K562 (cell line): Measurements from ENCODE around the gene PPP2R2B. TPM values are rescaled to one million over a fixed set of nuclear protein-coding genes. Genes with fewer than 3 reads are reported as not detected.

Experiments
- ATAC-seq: fragments of 200-7000 bp; cut with Tn5 transposase; 3 replicates; pipeline ENCODE4 v1.9.1; 2020; ENCODE audit warnings: moderate library complexity
- BruUV-seq: library from RNA; stranded (reverse); fragments of 400-500 nt; replicated peaks from 2 replicates; lab custom pipeline; 2021; lab: Mats Ljungman, UMichigan
- CTCF ChIA-PET: fragments of 300-600 bp; formaldehyde crosslinking; extraction: SDS; loops from one replicate; lab custom pipeline; 2021; ENCODE audit warnings: low intra/inter-chr PET ratio; lab: Yijun Ruan, JAX
- POLR2A ChIA-PET: fragments of 300-600, 350-650 bp; sonication (Branson Sonifier 250); formaldehyde crosslinking; extraction: SDS; loops from one replicate; lab custom pipeline; 2021; ENCODE audit warnings: antibody characterized with exemption, inconsistent platforms; lab: Yijun Ruan, JAX
- DNase-seq, 4 experiments: peaks; one replicate each; pipeline versions ENCODE4 v3.0.0 to v3.0.0-alpha.2; 2011 to 2018; ENCODE audit warnings: low spot score in 3 of 4, mixed read lengths in 3 of 4; ENCODE audit errors: extremely low read depth in 1 of 4
- FAIRE-seq: peaks from 2 replicates; lab custom pipeline; 2011; peaks lifted over from hg19 to GRCh38; lab: Jason Lieb, UNC
- H2AFZ ChIP-seq: 2 replicates; pipeline ENCODE4 v1.6.0; 2011; ENCODE audit warnings: low read depth, low read length, control low read depth, inconsistent platforms
- H3K27ac ChIP-seq: fragments of 200-600 bp; 3 replicates; pipeline ENCODE4 v1.8.0; 2011; ENCODE audit warnings: low read depth, mild to moderate bottlenecking, control low read depth, inconsistent platforms, low read length, moderate library complexity, mixed read lengths; ENCODE audit errors: extremely low read depth
- H3K27me3 ChIP-seq, 2 experiments: fragments of 300-600 bp in 1 of 2; 2 replicates in 1 of 2; 3 replicates in 1 of 2; pipeline versions ENCODE4 v1.6.0 to v1.8.0; 2011; ENCODE audit warnings: inconsistent platforms in 2 of 2, low read length in 2 of 2, mild to moderate bottlenecking in 1 of 2, mixed read lengths in 1 of 2, moderate library complexity in 1 of 2; ENCODE audit not compliant: control insufficient read depth in 2 of 2, insufficient read depth in 2 of 2
- H3K36me3 ChIP-seq: fragments of 300-600 bp; 3 replicates; pipeline ENCODE4 v1.8.0; 2011; ENCODE audit warnings: mild to moderate bottlenecking, low read length, inconsistent platforms; ENCODE audit not compliant: control insufficient read depth, insufficient read depth
- H3K4me1 ChIP-seq, 2 experiments: fragments of 200-600 bp in 1 of 2; replicated peaks in 1 of 2; 2 replicates in 1 of 2; 3 replicates in 1 of 2; pipeline versions ENCODE4 v1.5.1 to v1.8.0; 2011; ENCODE audit warnings: inconsistent platforms in 2 of 2, low read length in 2 of 2, mild to moderate bottlenecking in 1 of 2, mixed read lengths in 1 of 2, moderate library complexity in 1 of 2; ENCODE audit not compliant: control insufficient read depth in 2 of 2, insufficient read depth in 2 of 2
- H3K4me2 ChIP-seq: 2 replicates; pipeline ENCODE4 v1.6.1; 2011; ENCODE audit warnings: low read length, control low read depth, inconsistent platforms, mixed read lengths; ENCODE audit not compliant: insufficient read depth
- H3K4me3 ChIP-seq: fragments of 200-600 bp; sonication (generic), shearing (Covaris generic); 2 replicates; pipeline ENCODE4 v1.5.1; 2016; ENCODE audit warnings: control low read depth, inconsistent platforms
- H3K79me2 ChIP-seq: fragments of 200-600 bp; 3 replicates; pipeline ENCODE4 v1.8.0; 2011; ENCODE audit warnings: low read length, inconsistent platforms; ENCODE audit not compliant: control insufficient read depth, insufficient read depth
- H3K9ac ChIP-seq, 2 experiments: 2 replicates each; pipeline versions ENCODE4 v1.6.0 to v1.6.1; 2011; ENCODE audit warnings: low read depth in 2 of 2, low read length in 2 of 2, control low read depth in 1 of 2, inconsistent platforms in 1 of 2, mild to moderate bottlenecking in 1 of 2, mixed read lengths in 1 of 2; ENCODE audit not compliant: insufficient read depth in 1 of 2
- H3K9me1 ChIP-seq: one replicate; pipeline ENCODE4 v1.6.0; 2011; ENCODE audit warnings: inconsistent platforms, mild to moderate bottlenecking, low read length, moderate library complexity; ENCODE audit not compliant: control insufficient read depth, insufficient read depth
- H3K9me3 ChIP-seq: replicated peaks from 2 replicates; pipeline ENCODE4 v1.5.1; 2011; ENCODE audit warnings: low read depth, low read length, inconsistent platforms; ENCODE audit not compliant: control insufficient read depth, insufficient read depth
- H4K20me1 ChIP-seq: replicated peaks from 2 replicates; pipeline ENCODE4 v1.6.1; 2011; ENCODE audit warnings: low read length, inconsistent platforms, mixed read lengths; ENCODE audit not compliant: control insufficient read depth, insufficient read depth
- BDP1 ChIP-seq: IDR thresholded peaks from 3 replicates; pipeline ENCODE4 v1.6.1; 2011; ENCODE audit not compliant: insufficient read length, insufficient read depth
- DACH1 ChIP-seq: fragments of 450-650 bp; IDR thresholded peaks from 2 replicates; pipeline ENCODE4 v1.6.1; 2018; ENCODE audit not compliant: partially characterized antibody
- DNMT1 ChIP-seq: fragments of 450-650 bp; IDR thresholded peaks from 2 replicates; pipeline ENCODE4 v1.6.1; 2016; ENCODE audit warnings: antibody characterized with exemption, mild to moderate bottlenecking
- ETV5 ChIP-seq: sonication (generic); formaldehyde crosslinking; IDR thresholded peaks from 2 replicates; pipeline ENCODE4 v1.4.0; 2020; ENCODE audit warnings: low read depth, mild to moderate bottlenecking, missing genetic modification reagents
- JUND ChIP-seq, 2 experiments: IDR thresholded peaks; 2 replicates in 1 of 2; 3 replicates in 1 of 2; pipeline ENCODE4 v1.6.1; 2011; ENCODE audit warnings: borderline replicate concordance in 2 of 2, low read depth in 2 of 2, low read length in 2 of 2, improper control_type of control experiment in 1 of 2, missing biosample characterization in 1 of 2, missing genetic modification characterization in 1 of 2, missing genetic modification reagents in 1 of 2
- NR1H2 ChIP-seq: sonication (generic); formaldehyde crosslinking; IDR thresholded peaks from 2 replicates; pipeline ENCODE4 v1.4.0; 2020; ENCODE audit warnings: mild to moderate bottlenecking, missing genetic modification reagents
- POLR2H ChIP-seq: IDR thresholded peaks from 2 replicates; pipeline ENCODE4 v1.6.1; 2016; ENCODE audit warnings: missing genetic modification characterization, low read depth, mild to moderate bottlenecking, control low read depth, missing compliant biosample characterization, moderate library complexity
- POU5F1 ChIP-seq: fragments of 150-350 bp; IDR thresholded peaks from 2 replicates; pipeline ENCODE4 v1.6.1; 2014; ENCODE audit warnings: borderline replicate concordance, low read length, low read depth, mild to moderate bottlenecking; ENCODE audit not compliant: partially characterized antibody
- SRSF1 ChIP-seq: fragments of 200-400 bp; formaldehyde crosslinking; IDR thresholded peaks from 2 replicates; pipeline ENCODE4 v1.6.1; 2017; ENCODE audit warnings: mild to moderate bottlenecking, low read depth, low read length, moderate library complexity
- TCF3 ChIP-seq: sonication (generic); formaldehyde crosslinking; IDR thresholded peaks from 2 replicates; pipeline ENCODE4 v1.4.0; 2020; ENCODE audit warnings: mild to moderate bottlenecking, missing genetic modification reagents
- ZNF589 ChIP-seq: fragments of 200-800 bp; sonication (Bioruptor generic); IDR thresholded peaks from 2 replicates; pipeline ENCODE4 v1.6.1; 2016; ENCODE audit warnings: low read depth, missing genetic modification characterization, missing compliant biosample characterization
- WGBS: fragments of 100-300 bp; shearing (Covaris generic); methylation state at CpG from one replicate; pipeline ENCODE4 v1.1.6; 2016; ENCODE audit warnings: low coverage, mixed read lengths; ENCODE audit not compliant: insufficient coverage; ENCODE audit errors: missing lambda C conversion rate; 5-methylcytosine and 5-hydroxymethylcytosine counted together
- in situ Hi-C: fragments of 300-500 bp; cut with MboI; formaldehyde crosslinking; loops from 4 replicates; pipeline ENCODE4 v1.15.0; 2018; ENCODE audit warnings: inconsistent platforms, mixed read lengths
- intact Hi-C: fragments of 100-400 bp; cut with micrococcal nuclease; formaldehyde crosslinking; loops from 2 replicates; pipeline ENCODE4 v1.14.2; 2022
- polyA plus RNA-seq, 8 experiments: library from polyadenylated mRNA; depleted of rRNA in 4 of 8; stranded (reverse) in 5 of 8; unstranded in 3 of 8; fragments of >200 nt; fragmentation: Nextera tagmentation in 2 of 8; fragmentation: Illumina TruSeq in 1 of 8; extraction: Ambion mirVana in 2 of 8; extraction: Trizol in 1 of 8; gene quantifications; 2 replicates each; pipeline versions ENCODE4 v1.2.1 to v1.2.3, GENCODE V29; 2011 to 2014; ENCODE audit warnings: inconsistent platforms in 1 of 8, missing spikeins in 1 of 8
- total RNA-seq, 7 experiments: library from RNA; depleted of rRNA in 6 of 7; stranded (reverse); fragments of >200 nt in 6 of 7; fragmentation: Illumina TruSeq in 2 of 7; extraction: Trizol in 2 of 7; gene quantifications; 2 replicates each; pipeline versions ENCODE4 v1.2.1 to v1.2.3, GENCODE V29; 2011 to 2021; ENCODE audit warnings: low replicate concordance in 1 of 7
- TF ChIP-seq, protein P1 (sequence below): fragments of 250-450 bp; sonication (Bioruptor Pico); IDR thresholded peaks from 2 replicates; pipeline ENCODE4 v1.8.0; 2021; ENCODE audit warnings: moderate library complexity, mild to moderate bottlenecking, inconsistent platforms
- TF ChIP-seq, protein P2 (sequence below), 2 experiments: IDR thresholded peaks; 2 replicates each; pipeline ENCODE4 v1.6.1; 2012; ENCODE audit warnings: improper control_type of control experiment in 2 of 2, low read depth in 2 of 2, low read length in 2 of 2, borderline replicate concordance in 1 of 2
- TF ChIP-seq, protein P3 (sequence below): sonication (generic); formaldehyde crosslinking; IDR thresholded peaks from 2 replicates; pipeline ENCODE4 v1.8.0; 2022; ENCODE audit warnings: mild to moderate bottlenecking, missing genetic modification reagents

The PPP2R2B gene
- total and polyA plus RNA-seq, 9 of the 15 experiments (the other 6 are each of a cell fraction or from before 2014, with no cell fraction given): not detected

DNA sequence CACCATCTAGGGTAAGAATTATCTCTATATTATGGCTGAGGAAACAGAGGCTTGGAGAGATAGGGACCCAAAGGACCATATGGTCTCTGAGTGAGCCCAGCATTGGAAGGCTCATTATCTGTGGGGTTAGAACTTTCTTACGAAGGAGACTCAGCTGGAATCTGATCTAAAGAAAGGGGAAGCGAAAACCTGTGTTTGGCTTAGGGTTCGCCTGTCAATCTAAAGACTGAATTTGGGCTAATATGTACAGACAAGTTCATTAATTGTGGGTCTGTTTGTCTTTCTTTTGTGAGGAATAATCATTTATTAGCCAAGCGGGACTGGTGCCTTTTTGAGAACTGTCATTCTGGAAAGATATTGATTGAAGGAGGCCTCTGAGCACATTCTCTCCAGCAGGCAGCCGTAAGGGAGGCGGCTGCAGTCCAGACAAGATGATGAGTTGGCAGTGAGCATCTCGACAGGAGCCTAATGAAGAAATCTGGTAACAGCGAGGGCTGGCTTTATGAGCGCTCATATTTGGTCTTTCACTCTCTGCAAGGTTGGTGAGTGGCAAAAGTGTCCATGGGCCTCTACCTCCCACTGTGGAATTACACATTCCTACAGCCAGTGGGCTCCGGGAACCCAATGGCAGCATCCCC is 258.4 kb downstream of the PPP2R2B start (continued):
- TF ChIP-seq DNMT1 (no peak), BDP1 (no peak), DACH1 (no peak), POU5F1 (no peak), JUND (IDR thresholded peaks at IDR 0.05; ENCODE audit: borderline replicate concordance, low read depth, low read length) (no peak), JUND (tag; IDR thresholded peaks at IDR 0.05; ENCODE audit: borderline replicate concordance, low read depth, low read length) (no peak)
- TF ChIP-seq, protein P1, sequence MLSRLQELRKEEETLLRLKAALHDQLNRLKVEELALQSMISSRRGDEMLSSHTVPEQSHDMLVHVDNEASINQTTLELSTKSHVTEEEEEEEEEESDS (CRISPR knock-in tag): no peak

DNA sequence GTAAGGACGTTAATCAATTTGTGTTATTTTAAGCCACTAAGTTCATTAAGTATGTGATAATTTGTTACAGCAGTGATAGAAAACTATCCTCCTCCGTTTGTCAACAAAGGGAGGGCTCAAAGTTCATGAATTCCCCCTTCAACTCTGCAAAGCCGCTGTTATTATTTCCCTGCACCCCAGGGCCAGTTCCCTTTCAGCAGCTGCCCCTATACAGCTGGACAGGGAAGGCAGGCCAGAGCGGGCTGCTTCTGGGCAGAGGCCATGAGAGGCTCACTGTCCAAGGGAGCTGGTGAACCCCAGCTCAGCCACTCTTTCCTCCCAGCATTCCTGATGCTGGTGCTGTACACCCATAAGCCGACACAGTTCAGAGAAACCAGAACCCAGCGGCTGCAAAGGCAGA is 260.1 kb downstream of the PPP2R2B start:
- whole genome bisulfite sequencing: 0% methylated on average over 6 of the region's 6 CpGs
- no peak for DNase-seq
- no peaks in the 10 kb centered on the region for H3K9me3 ChIP-seq
- no peaks in the 10 kb centered on the region for H3K9me1 ChIP-seq
- no peak overlapping the region for H3K4me2 ChIP-seq
- intact Hi-C loops: no loop called here
- no peaks in the 10 kb centered on the region for H3K79me2 ChIP-seq
- no peaks in the 10 kb centered on the region for H3K36me3 ChIP-seq
- no peaks in the 10 kb centered on the region for H4K20me1 ChIP-seq
- BruUV-seq: no TSS peak
- ChIA-PET CTCF (no interaction called here), POLR2A (no interaction called here)
- no peak overlapping the region for H3K27ac ChIP-seq
- no peaks in the 10 kb centered on the region for H3K27me3 ChIP-seq
- FAIRE-seq: no peak
- H3K4me1 ChIP-seq: no peaks in the 10 kb centered on the region
- H3K4me3 ChIP-seq: no peak overlapping the region
- in situ Hi-C loops: no loop called here
- no peak overlapping the region for H3K9ac ChIP-seq
- no peak for ATAC-seq
- no peak overlapping the region for H2AFZ ChIP-seq
- TF ChIP-seq SRSF1: no peak
- no peak for TF ChIP-seq ZNF589 (CRISPR knock-in tag)
- TF ChIP-seq, protein P2, sequence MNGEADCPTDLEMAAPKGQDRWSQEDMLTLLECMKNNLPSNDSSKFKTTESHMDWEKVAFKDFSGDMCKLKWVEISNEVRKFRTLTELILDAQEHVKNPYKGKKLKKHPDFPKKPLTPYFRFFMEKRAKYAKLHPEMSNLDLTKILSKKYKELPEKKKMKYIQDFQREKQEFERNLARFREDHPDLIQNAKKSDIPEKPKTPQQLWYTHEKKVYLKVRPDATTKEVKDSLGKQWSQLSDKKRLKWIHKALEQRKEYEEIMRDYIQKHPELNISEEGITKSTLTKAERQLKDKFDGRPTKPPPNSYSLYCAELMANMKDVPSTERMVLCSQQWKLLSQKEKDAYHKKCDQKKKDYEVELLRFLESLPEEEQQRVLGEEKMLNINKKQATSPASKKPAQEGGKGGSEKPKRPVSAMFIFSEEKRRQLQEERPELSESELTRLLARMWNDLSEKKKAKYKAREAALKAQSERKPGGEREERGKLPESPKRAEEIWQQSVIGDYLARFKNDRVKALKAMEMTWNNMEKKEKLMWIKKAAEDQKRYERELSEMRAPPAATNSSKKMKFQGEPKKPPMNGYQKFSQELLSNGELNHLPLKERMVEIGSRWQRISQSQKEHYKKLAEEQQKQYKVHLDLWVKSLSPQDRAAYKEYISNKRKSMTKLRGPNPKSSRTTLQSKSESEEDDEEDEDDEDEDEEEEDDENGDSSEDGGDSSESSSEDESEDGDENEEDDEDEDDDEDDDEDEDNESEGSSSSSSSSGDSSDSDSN (IDR thresholded peaks at IDR 0.05; ENCODE audit: borderline replicate concordance in 1 of 2, low read depth in 2 of 2, low read length in 2 of 2): no peak
- TF ChIP-seq, protein P3, sequence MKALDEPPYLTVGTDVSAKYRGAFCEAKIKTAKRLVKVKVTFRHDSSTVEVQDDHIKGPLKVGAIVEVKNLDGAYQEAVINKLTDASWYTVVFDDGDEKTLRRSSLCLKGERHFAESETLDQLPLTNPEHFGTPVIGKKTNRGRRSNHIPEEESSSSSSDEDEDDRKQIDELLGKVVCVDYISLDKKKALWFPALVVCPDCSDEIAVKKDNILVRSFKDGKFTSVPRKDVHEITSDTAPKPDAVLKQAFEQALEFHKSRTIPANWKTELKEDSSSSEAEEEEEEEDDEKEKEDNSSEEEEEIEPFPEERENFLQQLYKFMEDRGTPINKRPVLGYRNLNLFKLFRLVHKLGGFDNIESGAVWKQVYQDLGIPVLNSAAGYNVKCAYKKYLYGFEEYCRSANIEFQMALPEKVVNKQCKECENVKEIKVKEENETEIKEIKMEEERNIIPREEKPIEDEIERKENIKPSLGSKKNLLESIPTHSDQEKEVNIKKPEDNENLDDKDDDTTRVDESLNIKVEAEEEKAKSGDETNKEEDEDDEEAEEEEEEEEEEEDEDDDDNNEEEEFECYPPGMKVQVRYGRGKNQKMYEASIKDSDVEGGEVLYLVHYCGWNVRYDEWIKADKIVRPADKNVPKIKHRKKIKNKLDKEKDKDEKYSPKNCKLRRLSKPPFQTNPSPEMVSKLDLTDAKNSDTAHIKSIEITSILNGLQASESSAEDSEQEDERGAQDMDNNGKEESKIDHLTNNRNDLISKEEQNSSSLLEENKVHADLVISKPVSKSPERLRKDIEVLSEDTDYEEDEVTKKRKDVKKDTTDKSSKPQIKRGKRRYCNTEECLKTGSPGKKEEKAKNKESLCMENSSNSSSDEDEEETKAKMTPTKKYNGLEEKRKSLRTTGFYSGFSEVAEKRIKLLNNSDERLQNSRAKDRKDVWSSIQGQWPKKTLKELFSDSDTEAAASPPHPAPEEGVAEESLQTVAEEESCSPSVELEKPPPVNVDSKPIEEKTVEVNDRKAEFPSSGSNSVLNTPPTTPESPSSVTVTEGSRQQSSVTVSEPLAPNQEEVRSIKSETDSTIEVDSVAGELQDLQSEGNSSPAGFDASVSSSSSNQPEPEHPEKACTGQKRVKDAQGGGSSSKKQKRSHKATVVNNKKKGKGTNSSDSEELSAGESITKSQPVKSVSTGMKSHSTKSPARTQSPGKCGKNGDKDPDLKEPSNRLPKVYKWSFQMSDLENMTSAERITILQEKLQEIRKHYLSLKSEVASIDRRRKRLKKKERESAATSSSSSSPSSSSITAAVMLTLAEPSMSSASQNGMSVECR (CRISPR knock-in tag): no peak
- no peak for TF ChIP-seq POLR2H (tag)
- no peak for TF ChIP-seq TCF3 (CRISPR knock-in tag)
- TF ChIP-seq ETV5: no peak
- TF ChIP-seq NR1H2: no peak
